Liver (tissue), 9 donors: ENCODE results near the gene CD7. TPM values are rescaled to one million over a fixed set of nuclear protein-coding genes. Genes with fewer than 3 reads are reported as not detected.

Experiments
- DNase-seq: peaks from one replicate; pipeline ENCODE4 v3.0.0-alpha.2; 2017; ENCODE audit warnings: low spot score
- H3K27ac ChIP-seq, 2 donors: one replicate each; pipeline ENCODE4 v1.7.0; 2013; ENCODE audit warnings: inconsistent platforms in 2 of 2, low read length in 2 of 2, control low read depth in 1 of 2, low read depth in 1 of 2, mild to moderate bottlenecking in 1 of 2
- H3K27me3 ChIP-seq, 4 donors: one replicate each; pipeline versions ENCODE4 v1.6.1 to v1.7.0; 2013; ENCODE audit warnings: low read length in 3 of 4, inconsistent platforms in 1 of 4, mild to moderate bottlenecking in 1 of 4, moderate library complexity in 1 of 4; ENCODE audit not compliant: control insufficient read depth in 4 of 4, insufficient read depth in 4 of 4
- H3K36me3 ChIP-seq, 4 donors: one replicate each; pipeline versions ENCODE4 v1.6.1 to v1.7.0; 2013; ENCODE audit warnings: low read length in 3 of 4, mild to moderate bottlenecking in 3 of 4, low read depth in 1 of 4, moderate library complexity in 1 of 4; ENCODE audit not compliant: control insufficient read depth in 4 of 4, insufficient read depth in 3 of 4
- H3K4me1 ChIP-seq, 4 donors: one replicate each; pipeline versions ENCODE4 v1.6.1 to v1.7.0; 2013; ENCODE audit warnings: low read length in 3 of 4, mild to moderate bottlenecking in 3 of 4, moderate library complexity in 1 of 4; ENCODE audit not compliant: control insufficient read depth in 4 of 4, insufficient read depth in 4 of 4
- H3K4me3 ChIP-seq, 3 donors: one replicate each; pipeline versions ENCODE4 v1.6.1 to v1.7.0; 2013; ENCODE audit warnings: low read length in 3 of 3, control low read depth in 1 of 3, low read depth in 1 of 3, mild to moderate bottlenecking in 1 of 3
- H3K9ac ChIP-seq, 2 donors: one replicate each; pipeline ENCODE4 v1.7.0; 2013; ENCODE audit warnings: low read length in 2 of 2, mild to moderate bottlenecking in 2 of 2, moderate library complexity in 2 of 2, control low read depth in 1 of 2, low read depth in 1 of 2
- H3K9me3 ChIP-seq, 4 donors: one replicate each; pipeline versions ENCODE4 v1.6.1 to v1.7.0; 2013; ENCODE audit warnings: low read length in 3 of 4; ENCODE audit not compliant: control insufficient read depth in 4 of 4
- ATF3 ChIP-seq: IDR thresholded peaks from 2 replicates; pipeline ENCODE4 v1.6.1; 2016; ENCODE audit warnings: antibody characterized with exemption
- EGR1 ChIP-seq, 2 donors: IDR thresholded peaks; 2 replicates each; pipeline ENCODE4 v1.6.1; 2016 to 2018; ENCODE audit warnings: antibody characterized with exemption in 2 of 2, low read depth in 2 of 2
- FOXA1 ChIP-seq: IDR thresholded peaks from 2 replicates; pipeline ENCODE4 v1.6.1; 2016; ENCODE audit warnings: antibody characterized with exemption
- FOXA2 ChIP-seq: IDR thresholded peaks from 2 replicates; pipeline ENCODE4 v1.6.1; 2016; ENCODE audit warnings: antibody characterized with exemption
- HNF4A ChIP-seq, 2 donors: conservative IDR thresholded peaks; 2 replicates each; pipeline ENCODE4 v1.6.1; 2016; ENCODE audit warnings: antibody characterized with exemption in 2 of 2, mild to moderate bottlenecking in 2 of 2
- HNF4G ChIP-seq: IDR thresholded peaks from 2 replicates; pipeline ENCODE4 v1.6.1; 2016; ENCODE audit warnings: antibody characterized with exemption
- JUND ChIP-seq, 2 donors: IDR thresholded peaks; 2 replicates each; pipeline ENCODE4 v1.6.1; 2016; ENCODE audit warnings: antibody characterized with exemption in 2 of 2
- NR2F2 ChIP-seq: IDR thresholded peaks from 2 replicates; pipeline ENCODE4 v1.6.1; 2016; ENCODE audit warnings: antibody characterized with exemption
- RAD21 ChIP-seq, 2 donors: IDR thresholded peaks; 2 replicates each; pipeline ENCODE4 v1.6.1; 2016; ENCODE audit warnings: antibody characterized with exemption in 2 of 2, mild to moderate bottlenecking in 2 of 2
- RXRA ChIP-seq, 2 donors: IDR thresholded peaks; 2 replicates each; pipeline ENCODE4 v1.6.1; 2017 to 2018; ENCODE audit warnings: antibody characterized with exemption in 2 of 2, mild to moderate bottlenecking in 1 of 2
- SP1 ChIP-seq: IDR thresholded peaks from 2 replicates; pipeline ENCODE4 v1.6.1; 2018; ENCODE audit warnings: antibody characterized with exemption, mild to moderate bottlenecking
- TAF1 ChIP-seq: conservative IDR thresholded peaks from 2 replicates; pipeline ENCODE4 v1.6.1; 2016; ENCODE audit warnings: antibody characterized with exemption, mild to moderate bottlenecking
- YY1 ChIP-seq: IDR thresholded peaks from 2 replicates; pipeline ENCODE4 v1.6.1; 2016; ENCODE audit warnings: antibody characterized with exemption, mild to moderate bottlenecking
- WGBS: extraction: QIAGEN DNeasy Blood & Tissue Kit; methylation state at CpG from one replicate; pipeline ENCODE4 v1.1.7; 2013; 5-methylcytosine and 5-hydroxymethylcytosine counted together
- polyA plus RNA-seq, 2 donors: library from polyadenylated mRNA; stranded (reverse) in 1 of 2; unstranded in 1 of 2; fragments of 200-250 nt in 1 of 2; fragments of >200 nt in 1 of 2; fragmentation: Nextera tagmentation in 1 of 2; extraction: Ambion mirVana in 1 of 2; gene quantifications; one replicate each; pipeline versions ENCODE4 v1.2.1 to v1.2.3, GENCODE V29; 2013 to 2015
- total RNA-seq, 2 donors: library from RNA; depleted of rRNA; stranded (reverse); fragments of >200 nt; gene quantifications; one replicate each; pipeline ENCODE4 v1.2.3, GENCODE V29; 2014
- TF ChIP-seq, protein P1 (sequence below): IDR thresholded peaks from 2 replicates; pipeline ENCODE4 v1.6.1; 2016; ENCODE audit warnings: antibody characterized with exemption
- TF ChIP-seq, protein P2 (sequence below): IDR thresholded peaks from 2 replicates; pipeline ENCODE4 v1.6.1; 2016; ENCODE audit warnings: antibody characterized with exemption, mild to moderate bottlenecking
- TF ChIP-seq, protein P3 (sequence below): fragments of 150-350 bp; IDR thresholded peaks from 2 replicates; pipeline ENCODE4 v1.5.1; 2017; ENCODE audit warnings: improper control_type of control experiment, low read depth, low read length; ENCODE audit not compliant: missing input control
- donor health status: healthy.
- donor health status: healthy.
- donor health status: healthy.
- donor health status: healthy.
- donor health status: healthy.

CD7 gene
- total and polyA plus RNA-seq, 4 donors, result 1.0 to 1.5 (median 1.4) TPM

DNA sequence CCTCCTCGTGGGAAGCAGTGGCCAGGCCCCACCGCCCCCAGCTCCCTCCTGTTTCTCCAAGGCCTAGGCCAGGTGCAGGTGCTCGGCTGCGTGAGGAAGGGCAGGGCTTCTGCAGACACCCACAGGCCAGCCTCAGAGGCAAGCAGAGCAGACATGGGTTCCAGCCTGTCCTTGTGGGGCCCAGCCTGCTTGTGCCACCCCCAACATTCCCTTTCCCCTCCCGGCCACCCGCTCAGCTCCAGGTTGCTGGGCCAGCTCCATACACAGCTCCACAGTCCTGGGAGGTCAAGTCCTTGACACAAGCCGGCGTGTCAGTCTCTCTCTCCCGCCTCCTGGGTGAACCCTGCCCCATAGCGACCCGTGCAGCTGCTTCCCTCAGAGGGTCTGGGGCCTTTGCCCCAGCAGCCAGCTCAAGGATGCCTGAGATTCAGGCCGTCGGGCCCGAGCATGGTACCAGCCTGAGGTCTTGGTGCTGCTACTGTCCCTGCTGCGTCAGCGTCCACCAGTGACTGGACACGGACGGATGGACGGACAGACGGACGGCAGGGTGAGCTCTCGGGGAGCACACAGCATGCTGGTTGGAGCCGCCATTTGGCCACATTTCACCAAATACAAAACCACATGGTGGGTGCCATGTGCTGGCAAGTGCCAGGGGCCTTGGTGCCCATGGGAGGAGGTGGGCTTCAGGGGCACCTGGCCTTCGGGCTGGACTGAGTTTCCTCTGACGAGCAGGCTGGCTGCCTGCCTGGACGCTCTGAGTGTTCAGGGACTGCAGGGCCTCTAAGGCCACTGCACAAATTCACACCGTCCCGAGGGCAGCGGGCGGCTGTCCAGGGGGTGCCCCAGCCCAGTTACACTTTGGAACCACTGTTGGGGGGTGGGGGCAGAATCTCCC is 8.1 kb upstream of the CD7 start:
- Histone ChIP-seq H3K9me3 (no peaks in the 10 kb centered on the region), H3K36me3 (peaks cover 0 to 1% (median 0%) of the 10 kb centered on the region in 4 donors), H3K4me1 (peaks cover 19 to 61% (median 41%) of the 10 kb centered on the region in 4 donors), H3K27me3 (no peaks in the 10 kb centered on the region), H3K27ac (peak overlapping the region; percentile 39 to 80), H3K9ac (no peak overlapping the region), H3K4me3 (no peak overlapping the region)
- DNase-seq, result no peak
- 58% methylated on average over 30 of the region's 30 CpGs for WGBS
- TF ChIP-seq NR2F2 (no peak), EGR1 (IDR thresholded peaks at IDR 0.05; ENCODE audit: low read depth in 2 of 2) (no peak), RAD21 (IDR thresholded peaks at IDR 0.05) (peak in 1 of 2 donors; percentile 40), TAF1 (no peak), HNF4A (conservative IDR thresholded peaks at IDR 0.05) (peak; percentile 64 to 81), FOXA2 (no peak), RXRA (IDR thresholded peaks at IDR 0.05) (peak; percentile 64 to 72), SP1 (peak; percentile 77)

GRCh38 chr17:82324566-82325285 is 7.3 kb upstream of the CD7 start:
- H3K9ac ChIP-seq, result no peak overlapping the region
- no peak overlapping the region for H3K4me3 ChIP-seq
- peaks cover 19 to 53% (median 37%) of the 10 kb centered on the region in 4 donors for H3K4me1 ChIP-seq
- H3K27me3 ChIP-seq, result no peaks in the 10 kb centered on the region
- 77% methylated on average over 25 of the region's 25 CpGs for WGBS
- no peak for DNase-seq
- H3K36me3 ChIP-seq, result peaks cover 0 to 1% (median 0%) of the 10 kb centered on the region in 4 donors
- TF ChIP-seq, protein P1, sequence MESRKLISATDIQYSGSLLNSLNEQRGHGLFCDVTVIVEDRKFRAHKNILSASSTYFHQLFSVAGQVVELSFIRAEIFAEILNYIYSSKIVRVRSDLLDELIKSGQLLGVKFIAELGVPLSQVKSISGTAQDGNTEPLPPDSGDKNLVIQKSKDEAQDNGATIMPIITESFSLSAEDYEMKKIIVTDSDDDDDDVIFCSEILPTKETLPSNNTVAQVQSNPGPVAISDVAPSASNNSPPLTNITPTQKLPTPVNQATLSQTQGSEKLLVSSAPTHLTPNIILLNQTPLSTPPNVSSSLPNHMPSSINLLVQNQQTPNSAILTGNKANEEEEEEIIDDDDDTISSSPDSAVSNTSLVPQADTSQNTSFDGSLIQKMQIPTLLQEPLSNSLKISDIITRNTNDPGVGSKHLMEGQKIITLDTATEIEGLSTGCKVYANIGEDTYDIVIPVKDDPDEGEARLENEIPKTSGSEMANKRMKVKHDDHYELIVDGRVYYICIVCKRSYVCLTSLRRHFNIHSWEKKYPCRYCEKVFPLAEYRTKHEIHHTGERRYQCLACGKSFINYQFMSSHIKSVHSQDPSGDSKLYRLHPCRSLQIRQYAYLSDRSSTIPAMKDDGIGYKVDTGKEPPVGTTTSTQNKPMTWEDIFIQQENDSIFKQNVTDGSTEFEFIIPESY, result no peak
- no peak for TF ChIP-seq EGR1 (IDR thresholded peaks at IDR 0.05; ENCODE audit: low read depth in 2 of 2)
- TF ChIP-seq SP1, result no peak
- no peak for TF ChIP-seq FOXA1
- TF ChIP-seq, protein P2, sequence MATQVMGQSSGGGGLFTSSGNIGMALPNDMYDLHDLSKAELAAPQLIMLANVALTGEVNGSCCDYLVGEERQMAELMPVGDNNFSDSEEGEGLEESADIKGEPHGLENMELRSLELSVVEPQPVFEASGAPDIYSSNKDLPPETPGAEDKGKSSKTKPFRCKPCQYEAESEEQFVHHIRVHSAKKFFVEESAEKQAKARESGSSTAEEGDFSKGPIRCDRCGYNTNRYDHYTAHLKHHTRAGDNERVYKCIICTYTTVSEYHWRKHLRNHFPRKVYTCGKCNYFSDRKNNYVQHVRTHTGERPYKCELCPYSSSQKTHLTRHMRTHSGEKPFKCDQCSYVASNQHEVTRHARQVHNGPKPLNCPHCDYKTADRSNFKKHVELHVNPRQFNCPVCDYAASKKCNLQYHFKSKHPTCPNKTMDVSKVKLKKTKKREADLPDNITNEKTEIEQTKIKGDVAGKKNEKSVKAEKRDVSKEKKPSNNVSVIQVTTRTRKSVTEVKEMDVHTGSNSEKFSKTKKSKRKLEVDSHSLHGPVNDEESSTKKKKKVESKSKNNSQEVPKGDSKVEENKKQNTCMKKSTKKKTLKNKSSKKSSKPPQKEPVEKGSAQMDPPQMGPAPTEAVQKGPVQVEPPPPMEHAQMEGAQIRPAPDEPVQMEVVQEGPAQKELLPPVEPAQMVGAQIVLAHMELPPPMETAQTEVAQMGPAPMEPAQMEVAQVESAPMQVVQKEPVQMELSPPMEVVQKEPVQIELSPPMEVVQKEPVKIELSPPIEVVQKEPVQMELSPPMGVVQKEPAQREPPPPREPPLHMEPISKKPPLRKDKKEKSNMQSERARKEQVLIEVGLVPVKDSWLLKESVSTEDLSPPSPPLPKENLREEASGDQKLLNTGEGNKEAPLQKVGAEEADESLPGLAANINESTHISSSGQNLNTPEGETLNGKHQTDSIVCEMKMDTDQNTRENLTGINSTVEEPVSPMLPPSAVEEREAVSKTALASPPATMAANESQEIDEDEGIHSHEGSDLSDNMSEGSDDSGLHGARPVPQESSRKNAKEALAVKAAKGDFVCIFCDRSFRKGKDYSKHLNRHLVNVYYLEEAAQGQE, result no peak
- no peak for TF ChIP-seq YY1
- TF ChIP-seq HNF4G, result no peak
- TF ChIP-seq, protein P3, sequence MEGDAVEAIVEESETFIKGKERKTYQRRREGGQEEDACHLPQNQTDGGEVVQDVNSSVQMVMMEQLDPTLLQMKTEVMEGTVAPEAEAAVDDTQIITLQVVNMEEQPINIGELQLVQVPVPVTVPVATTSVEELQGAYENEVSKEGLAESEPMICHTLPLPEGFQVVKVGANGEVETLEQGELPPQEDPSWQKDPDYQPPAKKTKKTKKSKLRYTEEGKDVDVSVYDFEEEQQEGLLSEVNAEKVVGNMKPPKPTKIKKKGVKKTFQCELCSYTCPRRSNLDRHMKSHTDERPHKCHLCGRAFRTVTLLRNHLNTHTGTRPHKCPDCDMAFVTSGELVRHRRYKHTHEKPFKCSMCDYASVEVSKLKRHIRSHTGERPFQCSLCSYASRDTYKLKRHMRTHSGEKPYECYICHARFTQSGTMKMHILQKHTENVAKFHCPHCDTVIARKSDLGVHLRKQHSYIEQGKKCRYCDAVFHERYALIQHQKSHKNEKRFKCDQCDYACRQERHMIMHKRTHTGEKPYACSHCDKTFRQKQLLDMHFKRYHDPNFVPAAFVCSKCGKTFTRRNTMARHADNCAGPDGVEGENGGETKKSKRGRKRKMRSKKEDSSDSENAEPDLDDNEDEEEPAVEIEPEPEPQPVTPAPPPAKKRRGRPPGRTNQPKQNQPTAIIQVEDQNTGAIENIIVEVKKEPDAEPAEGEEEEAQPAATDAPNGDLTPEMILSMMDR, result no peak
- TF ChIP-seq ATF3, result no peak
- TF ChIP-seq JUND (IDR thresholded peaks at IDR 0.05), result no peak
- H3K27ac ChIP-seq, result no peak overlapping the region
- no peaks in the 10 kb centered on the region for H3K9me3 ChIP-seq
